Panc1 (cell line): ENCODE measurements around the gene FARP1. TPM values are rescaled to one million over a fixed set of nuclear protein-coding genes. Genes with fewer than 3 reads are reported as not detected.

Experiments
- ATAC-seq: fragments of 200-7000 bp; cut with Tn5 transposase; 2 replicates; pipeline ENCODE4 v1.9.1; 2020; ENCODE audit warnings: mild to moderate bottlenecking, moderate library complexity
- BruUV-seq: library from RNA; stranded (reverse); fragments of 400-500 nt; replicated peaks from 2 replicates; lab custom pipeline; 2021; lab: Mats Ljungman, UMichigan
- CTCF ChIA-PET: fragments of 300-600 bp; sonication (Branson Sonifier 250); formaldehyde crosslinking; loops from one replicate; lab custom pipeline; 2022; ENCODE audit warnings: antibody characterized with exemption; lab: Charles Lee
- POLR2A ChIA-PET: fragments of 300-600 bp; sonication (Branson Sonifier 250); formaldehyde crosslinking; loops from one replicate; lab custom pipeline; 2022; ENCODE audit warnings: antibody characterized with exemption; lab: Charles Lee
- DNase-seq: peaks from one replicate; pipeline ENCODE4 v3.0.0-alpha.2; 2010; ENCODE audit warnings: low read depth, low spot score
- H3K27ac ChIP-seq: 2 replicates; pipeline ENCODE4 v1.5.1; 2011; ENCODE audit warnings: mild to moderate bottlenecking, low read length, inconsistent platforms
- H3K27me3 ChIP-seq: fragments of 200-500 bp; sonication (Bioruptor generic); 2 replicates; pipeline ENCODE4 v1.6.0; 2014; ENCODE audit warnings: low read length, inconsistent platforms; ENCODE audit not compliant: control insufficient read depth, insufficient read depth
- H3K36me3 ChIP-seq: fragments of 200-500 bp; sonication (Bioruptor generic); 2 replicates; pipeline ENCODE4 v1.5.1; 2014; ENCODE audit warnings: inconsistent platforms, mild to moderate bottlenecking, low read length, moderate library complexity; ENCODE audit not compliant: control insufficient read depth, insufficient read depth
- H3K4me1 ChIP-seq: 2 replicates; pipeline ENCODE4 v1.5.1; 2011; ENCODE audit warnings: inconsistent platforms, mild to moderate bottlenecking, low read length, moderate library complexity; ENCODE audit not compliant: control insufficient read depth, insufficient read depth
- H3K4me3 ChIP-seq, 2 experiments: 2 replicates each; pipeline ENCODE4 v1.5.1; 2011 to 2012; ENCODE audit warnings: low read depth in 2 of 2, low read length in 2 of 2, mild to moderate bottlenecking in 2 of 2, inconsistent platforms in 1 of 2, moderate library complexity in 1 of 2
- H3K9me3 ChIP-seq: fragments of 200-500 bp; sonication (Bioruptor generic); 2 replicates; pipeline ENCODE4 v1.5.1; 2014; ENCODE audit warnings: low read depth, mild to moderate bottlenecking, inconsistent platforms, low read length, moderate library complexity; ENCODE audit not compliant: control insufficient read depth, insufficient read depth
- CTCF ChIP-seq: fragments of 450-650 bp; IDR thresholded peaks from 2 replicates; pipeline ENCODE4 v1.5.1; 2017; ENCODE audit warnings: mild to moderate bottlenecking
- POLR2AphosphoS5 ChIP-seq: IDR thresholded peaks from 2 replicates; pipeline ENCODE4 v1.6.1; 2012; ENCODE audit warnings: mild to moderate bottlenecking, low read depth, low read length, moderate library complexity
- REST ChIP-seq, 2 experiments: IDR thresholded peaks; 2 replicates each; pipeline ENCODE4 v1.6.1; 2011 to 2012; ENCODE audit warnings: low read depth in 2 of 2, control low read depth in 1 of 2, low read length in 1 of 2, mild to moderate bottlenecking in 1 of 2, moderate library complexity in 1 of 2; ENCODE audit not compliant: insufficient read depth in 1 of 2
- SIN3A ChIP-seq: IDR thresholded peaks from 2 replicates; pipeline ENCODE4 v1.6.1; 2012; ENCODE audit warnings: low read depth, mild to moderate bottlenecking, low read length, moderate library complexity, borderline replicate concordance; ENCODE audit not compliant: insufficient read depth
- TCF7L2 ChIP-seq: IDR thresholded peaks from 2 replicates; pipeline ENCODE4 v1.6.1; 2011; ENCODE audit warnings: mild to moderate bottlenecking, low read depth, low read length, inconsistent platforms
- in situ Hi-C: cut with HindIII; loops from 2 replicates; pipeline ENCODE4 v1.10.0; 2016; ENCODE audit warnings: low sequenced_read_pairs, low pct_unique_long_range_greater_than_20kb
- intact Hi-C: fragments of 100-400 bp; cut with micrococcal nuclease; formaldehyde crosslinking; loops from one replicate; pipeline ENCODE4 v1.10.0; 2022; ENCODE audit not compliant: unreplicated experiment
- total RNA-seq: library from RNA; stranded (reverse); gene quantifications from one replicate; pipeline ENCODE4 v1.2.1, GENCODE V29; 2021; ENCODE audit not compliant: unreplicated experiment

The FARP1 gene
- total RNA-seq, 1 experiment from 2014 or later: 61.9 TPM

- BruUV-seq: no TSS peak
- Histone ChIP-seq H3K4me3 (no peak overlapping the region), H3K27ac (no peak overlapping the region), H3K4me1 (no peaks in the 10 kb centered on the region), H3K27me3 (no peaks in the 10 kb centered on the region), H3K9me3 (no peaks in the 10 kb centered on the region), H3K36me3 (no peaks in the 10 kb centered on the region)
- ATAC-seq: no peak
- TF ChIP-seq SIN3A (no peak), POLR2AphosphoS5 (no peak), TCF7L2 (no peak), CTCF (no peak), REST (IDR thresholded peaks at IDR 0.05; ENCODE audit: insufficient read depth in 1 of 2, low read depth in 2 of 2, low read length in 1 of 2) (no peak)
- in situ Hi-C loops (no loop called here), intact Hi-C loops (no loop called here)
- CTCF ChIA-PET: no interaction called here
- no peak for DNase-seq
- POLR2A ChIA-PET: no interaction called here
These were observed 97.2 kb downstream of the FARP1 start for GRCh38 chr13:98240135-98240534.

GRCh38 chr13:98240974-98241373 lies 98.1 kb downstream of the FARP1 start:
- Histone ChIP-seq H3K36me3 (no peaks in the 10 kb centered on the region), H3K4me1 (no peaks in the 10 kb centered on the region), H3K9me3 (no peaks in the 10 kb centered on the region), H3K4me3 (no peak overlapping the region), H3K27ac (no peak overlapping the region), H3K27me3 (no peaks in the 10 kb centered on the region)
- DNase-seq: no peak
- intact Hi-C loops (no loop called here), in situ Hi-C loops (no loop called here)
- POLR2A ChIA-PET: interaction anchor here (0.6 kb wide), 1 partner anchor 10 kb away, joined by 3 read pairs; no protein-coding TSS in a partner anchor
- TF ChIP-seq TCF7L2 (no peak), REST (IDR thresholded peaks at IDR 0.05; ENCODE audit: insufficient read depth in 1 of 2, low read depth in 2 of 2, low read length in 1 of 2) (no peak), POLR2AphosphoS5 (no peak), CTCF (no peak)
- ATAC-seq: no peak
- BruUV-seq: no TSS peak
- CTCF ChIA-PET: no interaction called here
